Measurements from ENCODE around the gene CYB561.
A peak's percentile ranks its signal among the peaks of the same experiment; 100 is the strongest.

Gene CYB561

GRCh38 chr17:63451150-63451549, 5.0 kb upstream of the CYB561 start:
- DNase-seq (ENCODE audit: low read depth), result no peak

DNA sequence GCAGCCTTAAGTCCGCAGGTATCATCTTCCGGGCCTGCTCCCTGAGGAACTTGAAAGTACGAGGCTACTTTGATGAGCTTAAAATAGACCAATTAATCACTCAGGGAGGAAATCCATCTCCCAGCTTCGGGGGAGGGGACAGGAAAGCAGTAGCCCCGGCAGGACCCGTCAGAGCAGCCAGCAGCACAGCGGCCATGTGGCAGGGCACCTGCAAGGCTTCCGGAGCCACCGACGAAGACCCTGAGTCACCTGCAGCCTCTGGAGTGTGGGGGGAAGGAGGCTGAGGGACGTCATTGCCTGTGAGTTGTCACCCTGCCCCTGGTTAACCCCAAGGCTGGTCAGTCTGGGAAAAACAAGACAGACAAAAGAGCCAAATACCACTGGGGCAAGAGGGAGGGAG, 4.4 kb upstream of the CYB561 start:
- DNase-seq (ENCODE audit: low read depth), result peak; percentile 57

DNA sequence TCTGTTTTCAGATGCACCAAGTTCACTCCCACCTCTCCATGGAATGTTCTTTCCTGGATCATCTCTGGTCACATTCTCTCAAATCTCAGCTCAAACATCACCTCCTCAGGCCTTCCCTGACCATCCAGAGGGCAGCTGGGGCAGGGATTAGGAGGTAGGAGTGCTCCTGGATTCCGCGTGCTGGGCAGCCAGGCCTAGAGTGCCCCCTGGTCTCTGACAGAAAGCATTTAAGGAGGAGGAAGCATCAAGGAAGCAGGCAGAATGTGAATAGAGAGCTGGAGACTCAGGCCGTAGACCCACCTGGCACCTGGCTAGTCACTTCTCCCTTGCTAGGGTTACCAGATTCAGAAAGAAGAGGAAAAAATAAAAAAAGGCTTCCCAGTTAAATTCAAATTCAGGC, 2.5 kb upstream of the CYB561 start:
- DNase-seq (ENCODE audit: low read depth), result no peak

GRCh38 chr17:63447471-63448009, 1.4 kb upstream of the CYB561 start:
- DNase-seq (ENCODE audit: low read depth), result no peak

DNA sequence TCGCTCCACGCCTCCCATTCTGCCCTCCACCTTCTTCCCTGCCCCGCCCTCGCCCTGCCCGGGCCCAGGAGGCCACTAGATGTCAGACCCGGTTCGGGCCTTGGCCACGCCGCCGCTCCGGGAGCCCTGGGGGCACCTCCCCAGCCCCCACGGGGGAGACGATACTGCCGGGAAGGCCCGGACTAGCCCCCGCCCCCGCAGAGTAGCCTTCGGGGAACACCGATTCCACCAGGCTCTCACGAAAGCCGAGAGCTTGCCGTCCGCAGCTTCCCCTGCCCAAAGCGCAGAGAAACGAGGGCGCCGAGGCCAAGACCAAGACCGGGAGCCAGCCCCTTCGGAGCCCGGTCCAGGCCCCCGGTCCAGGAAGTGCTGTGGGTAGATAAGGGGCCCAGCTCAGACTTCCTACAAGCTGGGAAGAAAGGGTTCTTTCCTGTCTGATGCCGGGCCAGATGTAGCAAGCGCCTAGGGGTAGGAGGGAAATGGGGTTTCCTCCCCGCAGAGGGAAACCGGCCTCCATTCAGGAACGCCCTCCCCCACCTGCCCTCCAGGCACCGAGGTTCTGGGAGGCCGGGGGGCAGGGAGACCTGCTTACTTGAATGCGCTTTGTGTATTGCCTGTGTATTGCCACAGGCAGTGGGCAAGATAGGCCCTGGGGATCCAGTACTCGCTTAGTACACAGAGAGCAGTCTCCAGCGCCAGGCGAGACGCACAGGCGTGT, 806 bp upstream of the CYB561 start:
- peak; percentile 59 for DNase-seq (ENCODE audit: low read depth)

DNA sequence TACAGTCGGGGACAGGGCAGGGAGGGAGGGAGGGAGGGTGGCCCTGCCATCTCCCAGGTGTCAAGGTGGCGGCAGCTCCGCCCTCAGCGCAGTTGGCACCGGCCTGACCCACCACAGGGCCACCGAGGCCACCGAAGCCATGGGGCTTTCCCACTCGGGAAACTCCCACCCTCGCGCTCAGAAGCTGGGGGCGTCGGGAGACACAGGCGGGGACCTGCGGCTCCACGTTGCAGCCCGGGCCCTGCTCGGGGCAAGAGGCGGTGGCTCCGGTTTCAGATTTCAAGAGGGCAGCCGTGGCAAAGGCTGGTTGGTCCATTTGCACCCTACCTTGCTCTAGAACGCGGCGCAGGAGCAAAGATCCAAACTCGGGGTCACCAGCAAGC, 544 bp downstream of the CYB561 start:
- peak; percentile 62 for DNase-seq (ENCODE audit: low read depth)

DNA sequence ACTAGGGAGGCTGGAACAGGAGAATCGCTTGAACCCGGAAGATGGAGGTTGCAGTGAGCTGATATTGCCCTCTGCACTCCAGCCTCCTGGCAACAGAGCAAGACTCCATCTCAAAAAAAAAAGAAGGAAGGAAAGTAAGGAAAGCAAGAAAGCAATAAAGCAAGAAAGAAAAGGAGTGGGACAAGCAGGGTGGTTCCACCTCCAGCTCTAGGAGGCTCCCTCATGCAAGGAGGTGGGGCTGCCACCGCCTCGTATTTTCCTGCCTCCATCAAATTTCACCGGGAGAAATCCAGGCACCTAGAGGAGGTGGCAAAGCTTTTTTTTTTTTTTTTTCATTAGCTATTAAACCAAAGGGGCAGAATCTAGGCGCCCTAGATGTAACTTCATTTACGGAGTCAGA, 1.0 kb downstream of the CYB561 start:
- no peak for DNase-seq (ENCODE audit: low read depth)

- no peak for DNase-seq (ENCODE audit: low read depth)
These were observed 1.6 kb downstream of the CYB561 start for GRCh38 chr17:63444457-63444856.

DNA sequence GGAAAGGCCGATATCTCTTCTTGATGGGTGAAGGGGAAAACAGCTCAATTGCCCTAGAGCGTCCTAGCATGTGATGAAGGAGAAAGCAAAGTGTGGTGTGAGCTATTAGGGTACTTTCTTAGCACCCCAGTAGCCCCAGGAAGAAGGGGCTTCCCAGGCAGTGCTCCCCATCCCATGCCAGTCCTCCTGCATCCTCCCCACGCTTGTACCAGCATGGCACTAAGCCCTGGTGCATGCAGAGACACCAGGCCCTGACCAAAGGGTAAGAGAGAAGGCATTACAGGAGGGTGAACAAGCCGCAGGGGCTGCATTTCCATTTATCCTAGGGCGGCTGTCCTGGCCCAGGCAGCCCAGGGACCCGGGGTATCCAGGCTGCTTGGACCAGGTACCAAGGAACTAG, 3.1 kb downstream of the CYB561 start:
- DNase-seq (ENCODE audit: low read depth), result no peak

DNA sequence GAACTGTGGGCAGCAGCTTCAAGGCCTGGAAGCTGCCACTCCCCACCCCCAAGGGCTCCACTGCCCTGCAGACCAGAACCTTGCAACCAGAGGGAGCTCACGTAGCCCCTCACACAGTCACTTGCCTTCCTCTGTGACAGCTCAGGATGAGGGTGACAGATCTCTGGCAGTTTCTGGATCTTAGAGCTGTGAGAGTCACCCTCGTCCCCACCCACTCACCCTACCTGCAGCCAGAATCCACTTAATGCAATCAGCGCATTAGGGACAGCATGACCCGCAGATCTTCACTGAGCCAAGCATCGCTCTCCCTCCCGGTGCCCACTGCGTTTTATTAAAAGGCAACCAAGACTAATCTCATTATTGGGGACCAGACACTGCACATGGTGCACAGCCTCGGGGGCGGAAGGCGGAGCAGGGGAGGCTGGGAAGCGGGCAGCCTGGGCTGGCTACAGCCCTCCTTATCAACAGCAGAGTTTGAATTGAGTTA, 3.5 kb downstream of the CYB561 start:
- peak; percentile 26 for DNase-seq (ENCODE audit: low read depth)

- no peak for DNase-seq (ENCODE audit: low read depth)
These were observed 4.0 kb downstream of the CYB561 start for GRCh38 chr17:63442074-63442473.

DNA sequence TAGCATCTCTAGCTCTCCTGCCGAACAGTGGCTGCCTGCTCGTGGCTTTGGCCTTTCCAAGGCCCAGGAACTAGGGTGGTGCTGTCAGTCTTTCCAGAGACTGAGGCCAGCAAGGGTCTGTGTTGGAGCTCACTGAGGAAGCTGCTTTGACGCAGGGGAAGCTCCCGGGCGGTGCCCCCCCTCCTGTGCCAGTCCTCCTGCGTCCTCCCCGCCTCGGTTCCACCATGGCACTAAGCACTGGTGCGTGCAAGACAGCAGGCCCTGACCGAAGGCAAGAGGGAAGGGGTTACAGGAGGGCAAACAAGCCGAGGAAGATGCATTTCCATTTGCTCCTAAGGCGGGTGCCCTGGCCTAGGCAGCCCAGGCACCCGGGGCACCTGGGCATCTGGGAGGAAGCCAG, 4.5 kb downstream of the CYB561 start:
- no peak for DNase-seq (ENCODE audit: low read depth)

- no peak for DNase-seq (ENCODE audit: low read depth)
These were observed 5.3 kb downstream of the CYB561 start for GRCh38 chr17:63440770-63441335.

DNA sequence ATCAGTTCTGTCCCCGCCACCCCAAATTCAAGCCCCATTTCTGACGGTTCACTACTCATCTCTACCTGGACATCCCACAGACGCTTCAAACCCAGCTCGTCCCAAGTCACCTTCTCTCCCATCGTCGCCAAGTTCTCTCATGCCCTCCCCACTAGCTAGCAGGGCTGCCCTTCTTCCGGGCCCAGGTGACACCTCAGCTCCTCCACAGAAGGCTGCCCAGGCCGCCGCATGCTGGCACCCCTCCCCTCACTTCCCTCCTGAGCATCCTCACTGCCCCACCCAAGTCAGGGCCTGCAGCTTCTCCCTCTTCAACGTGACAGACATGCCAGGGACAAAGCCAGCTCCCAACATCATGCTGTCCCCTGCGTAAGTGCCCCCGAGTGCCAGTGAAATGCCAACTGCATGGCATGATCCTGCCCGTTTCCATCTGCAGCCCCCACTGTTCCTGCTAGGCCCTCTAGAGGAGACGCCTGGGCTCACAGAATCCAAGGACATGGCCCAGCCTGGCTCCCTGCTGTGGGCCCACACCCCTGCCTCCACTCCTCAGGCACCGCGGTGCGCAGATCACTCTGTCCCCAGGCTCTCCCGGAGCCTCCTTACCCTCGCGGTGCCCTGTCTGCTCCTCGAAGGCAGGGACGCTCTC, 5.9 kb downstream of the CYB561 start:
- DNase-seq (ENCODE audit: low read depth), result no peak

DNA sequence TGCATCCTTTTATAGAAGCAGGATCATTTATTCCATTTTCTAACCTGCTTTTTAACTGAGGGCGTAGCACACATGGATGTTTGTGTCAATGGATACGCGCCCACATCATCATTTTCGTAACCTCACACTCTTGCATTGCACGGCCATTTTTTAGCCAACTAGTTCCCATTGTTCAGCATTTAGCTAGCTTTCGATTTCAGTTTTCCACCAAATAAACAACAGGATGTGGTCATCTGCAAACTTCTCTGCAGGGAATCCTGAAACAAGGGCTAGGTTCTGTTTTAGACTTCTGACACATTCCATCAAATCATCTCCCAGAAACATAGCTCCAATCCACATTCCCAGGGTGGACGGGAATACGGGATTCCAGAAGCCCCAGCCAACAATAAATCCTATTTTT, 6.4 kb downstream of the CYB561 start:
- peak; percentile 89 for DNase-seq (ENCODE audit: low read depth)

DNA sequence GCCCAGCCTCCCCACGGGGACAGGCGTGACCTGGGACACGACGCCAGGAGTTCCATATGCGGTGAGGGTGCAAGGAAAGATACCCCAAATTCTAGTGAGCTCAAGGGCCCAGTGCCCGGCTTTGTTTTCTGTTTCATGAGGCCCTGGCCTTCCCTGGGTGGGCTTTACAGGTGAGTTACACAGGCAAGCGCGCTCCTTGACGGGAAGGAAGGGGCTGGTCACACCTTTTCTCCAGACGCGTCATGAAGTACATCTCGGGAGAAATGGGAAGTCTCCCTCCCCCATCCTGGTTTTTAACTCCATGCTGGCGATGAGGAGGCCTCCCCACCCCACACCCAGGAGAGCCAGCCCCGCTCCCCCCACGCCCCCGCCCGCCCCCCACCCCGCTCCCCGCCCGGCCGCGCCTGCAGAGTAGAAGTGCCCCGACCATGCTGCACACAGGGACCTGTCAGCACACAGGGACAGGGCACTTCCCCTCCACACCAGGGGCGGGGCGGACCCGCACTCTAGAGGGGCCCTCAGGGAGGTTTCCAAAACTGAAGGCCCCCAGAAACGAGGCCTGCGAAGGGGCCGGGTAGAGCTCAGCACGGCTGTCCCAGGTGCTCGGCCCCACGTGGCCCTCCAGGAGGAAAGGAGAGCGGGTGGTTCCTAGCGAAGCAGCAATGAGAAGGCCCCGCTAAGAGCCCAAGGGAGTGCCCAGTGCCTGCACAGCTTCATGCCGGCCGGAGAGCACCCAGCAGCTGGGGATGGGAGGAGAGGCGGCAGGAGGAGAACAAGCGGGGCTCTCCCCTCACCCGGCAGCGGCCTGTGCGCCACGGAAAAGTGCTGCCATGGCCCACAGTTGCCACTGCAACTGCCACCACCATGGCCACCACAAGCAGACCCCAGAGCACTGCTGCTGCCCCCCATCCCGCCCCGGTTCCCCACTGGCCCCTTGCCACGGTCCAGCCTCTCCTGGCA, 7.7 kb downstream of the CYB561 start:
- no peak for DNase-seq (ENCODE audit: low read depth)

DNA sequence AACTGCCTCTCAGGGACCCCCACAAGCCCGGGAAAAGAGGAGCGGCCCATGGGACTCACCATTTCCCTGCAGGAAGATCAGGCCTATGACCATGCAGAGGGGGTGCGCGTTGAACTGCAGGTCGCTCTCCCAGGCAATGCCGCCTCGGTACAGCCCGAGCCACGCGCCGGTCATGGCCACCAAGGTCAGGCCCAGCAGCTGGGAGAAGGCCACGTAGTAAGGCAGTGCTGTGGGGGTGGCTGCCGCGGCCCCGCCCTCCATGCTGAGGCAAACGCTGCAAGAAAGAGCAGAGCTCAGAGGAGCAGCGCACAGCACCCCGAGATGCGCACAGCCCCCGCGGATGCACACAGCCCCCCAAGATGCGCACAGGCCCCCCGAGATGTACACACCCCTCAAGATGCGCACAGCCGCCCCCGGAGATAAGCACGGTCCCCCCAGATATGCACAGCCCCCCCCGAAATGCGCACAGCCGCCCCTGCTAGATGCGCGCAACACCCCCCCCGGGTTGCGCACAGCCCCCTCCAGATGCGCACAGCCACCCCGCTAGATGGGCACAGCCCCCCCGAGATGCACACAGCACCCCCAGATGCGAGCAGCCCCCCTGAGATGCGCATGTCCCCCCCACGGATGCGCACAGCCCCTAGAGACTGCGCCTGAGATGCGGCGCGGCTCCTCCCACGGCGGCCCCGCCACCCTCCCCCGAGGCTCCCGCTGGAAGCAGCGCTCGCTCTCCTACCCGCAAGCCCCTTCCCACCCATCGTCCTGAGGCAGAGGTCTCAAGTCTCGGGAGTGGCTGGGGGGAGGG, 8.6 kb downstream of the CYB561 start:
- no peak for DNase-seq (ENCODE audit: low read depth)

DNA sequence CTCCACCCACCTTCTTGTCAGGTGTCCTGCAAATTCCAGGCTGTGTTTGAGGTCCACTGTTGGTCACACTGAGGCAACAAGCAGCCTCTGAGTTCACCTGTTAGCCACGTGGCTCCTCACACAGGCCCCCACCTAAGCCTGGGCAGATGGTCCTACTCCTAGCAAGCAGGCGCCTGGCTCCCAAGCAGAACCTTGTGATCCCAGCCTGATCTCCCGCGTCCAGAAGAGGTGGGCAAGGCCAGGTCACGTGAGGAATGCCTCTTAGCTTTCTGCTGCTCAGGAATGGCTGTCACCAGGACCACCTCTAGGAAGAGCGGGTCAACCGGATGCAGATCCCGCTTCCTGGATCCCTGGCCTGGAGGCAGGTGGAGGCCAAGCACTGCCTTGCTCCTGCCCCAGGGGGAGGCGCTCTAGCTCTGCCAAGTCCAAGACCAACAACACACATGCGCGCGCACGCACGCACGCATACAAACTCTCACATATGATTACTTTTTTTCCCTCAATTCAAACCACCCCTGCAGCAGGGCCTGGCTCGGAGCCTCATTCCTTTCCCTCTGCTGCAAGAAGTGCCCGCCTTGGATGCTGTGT, 9.5 kb downstream of the CYB561 start:
- DNase-seq (ENCODE audit: low read depth), result no peak

- peak; percentile 9 for DNase-seq (ENCODE audit: low read depth)
These were observed 10.2 kb downstream of the CYB561 start for GRCh38 chr17:63435681-63436522.
